Measurements from ENCODE around the gene CHCHD4.

The CHCHD4 gene

DNA sequence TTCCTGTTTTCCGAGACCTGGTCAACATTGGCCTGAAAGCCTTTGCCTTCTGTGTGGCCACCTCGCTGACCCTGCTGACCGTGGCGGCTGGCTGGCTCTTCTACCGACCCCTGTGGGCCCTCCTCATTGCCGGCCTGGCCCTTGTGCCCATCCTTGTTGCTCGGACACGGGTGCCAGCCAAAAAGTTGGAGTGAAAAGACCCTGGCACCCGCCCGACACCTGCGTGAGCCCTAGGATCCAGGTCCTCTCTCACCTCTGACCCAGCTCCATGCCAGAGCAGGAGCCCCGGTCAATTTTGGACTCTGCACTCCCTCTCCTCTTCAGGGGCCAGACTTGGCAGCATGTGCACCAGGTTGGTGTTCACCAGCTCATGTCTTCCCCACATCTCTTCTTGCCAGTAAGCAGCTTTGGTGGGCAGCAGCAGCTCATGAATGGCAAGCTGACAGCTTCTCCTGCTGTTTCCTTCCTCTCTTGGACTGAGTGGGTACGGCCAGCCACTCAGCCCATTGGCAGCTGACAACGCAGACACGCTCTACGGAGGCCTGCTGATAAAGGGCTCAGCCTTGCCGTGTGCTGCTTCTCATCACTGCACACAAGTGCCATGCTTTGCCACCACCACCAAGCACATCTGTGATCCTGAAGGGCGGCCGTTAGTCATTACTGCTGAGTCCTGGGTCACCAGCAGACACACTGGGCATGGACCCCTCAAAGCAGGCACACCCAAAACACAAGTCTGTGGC lies 17.1 kb upstream of the CHCHD4 start:
- H3K4me3 ChIP-seq (ENCODE audit: low read depth, low read length): no peak overlapping the region
- TF ChIP-seq, protein P1, sequence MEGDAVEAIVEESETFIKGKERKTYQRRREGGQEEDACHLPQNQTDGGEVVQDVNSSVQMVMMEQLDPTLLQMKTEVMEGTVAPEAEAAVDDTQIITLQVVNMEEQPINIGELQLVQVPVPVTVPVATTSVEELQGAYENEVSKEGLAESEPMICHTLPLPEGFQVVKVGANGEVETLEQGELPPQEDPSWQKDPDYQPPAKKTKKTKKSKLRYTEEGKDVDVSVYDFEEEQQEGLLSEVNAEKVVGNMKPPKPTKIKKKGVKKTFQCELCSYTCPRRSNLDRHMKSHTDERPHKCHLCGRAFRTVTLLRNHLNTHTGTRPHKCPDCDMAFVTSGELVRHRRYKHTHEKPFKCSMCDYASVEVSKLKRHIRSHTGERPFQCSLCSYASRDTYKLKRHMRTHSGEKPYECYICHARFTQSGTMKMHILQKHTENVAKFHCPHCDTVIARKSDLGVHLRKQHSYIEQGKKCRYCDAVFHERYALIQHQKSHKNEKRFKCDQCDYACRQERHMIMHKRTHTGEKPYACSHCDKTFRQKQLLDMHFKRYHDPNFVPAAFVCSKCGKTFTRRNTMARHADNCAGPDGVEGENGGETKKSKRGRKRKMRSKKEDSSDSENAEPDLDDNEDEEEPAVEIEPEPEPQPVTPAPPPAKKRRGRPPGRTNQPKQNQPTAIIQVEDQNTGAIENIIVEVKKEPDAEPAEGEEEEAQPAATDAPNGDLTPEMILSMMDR (IDR thresholded peaks at IDR 0.05; ENCODE audit: insufficient read depth, low read depth, low read length, missing control alignments): no peak
- DNase-seq (ENCODE audit: low read depth): no peak

DNA sequence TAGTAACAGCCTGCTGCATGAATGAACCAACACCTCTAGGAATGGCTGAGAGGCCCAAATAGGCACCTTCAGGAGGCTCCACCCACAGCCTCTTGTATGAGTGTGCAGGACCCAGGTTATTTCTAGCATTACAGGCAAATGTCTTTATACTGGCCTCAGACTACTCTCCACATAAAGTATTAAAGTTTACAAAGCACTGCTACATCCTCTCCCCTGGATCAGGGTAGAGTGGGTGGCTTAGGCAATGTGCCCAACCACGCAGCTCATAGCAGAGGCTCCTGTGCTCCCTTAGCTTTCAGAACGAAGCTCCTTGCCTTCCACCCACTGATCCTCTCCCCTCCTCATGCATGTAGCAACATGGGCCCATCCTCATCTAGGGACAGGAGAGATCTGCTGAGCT lies 16.5 kb upstream of the CHCHD4 start:
- DNase-seq (ENCODE audit: low read depth): no peak
- H3K4me3 ChIP-seq (ENCODE audit: low read depth, low read length): no peak overlapping the region
- TF ChIP-seq, protein P1 (IDR thresholded peaks at IDR 0.05; ENCODE audit: insufficient read depth, low read depth, low read length, missing control alignments): no peak

DNA sequence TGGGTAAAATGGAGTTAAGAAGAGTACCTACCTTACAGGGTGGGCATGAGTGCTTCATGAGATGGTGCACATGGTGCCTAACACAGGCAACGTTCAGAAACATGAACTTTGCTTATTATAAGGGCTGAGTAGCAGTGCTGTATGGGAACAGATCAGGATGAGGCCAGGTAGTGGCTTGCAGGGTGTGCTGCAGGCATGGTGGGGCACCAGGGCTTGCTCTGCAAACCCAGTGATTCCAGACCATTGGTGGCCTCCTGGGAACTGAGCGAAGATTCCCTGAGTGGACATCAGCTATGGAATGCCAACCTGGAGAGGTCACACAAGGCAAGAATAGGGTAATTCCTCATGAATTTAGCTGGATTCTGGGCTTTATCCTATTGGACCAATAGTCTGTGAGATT lies 16.0 kb upstream of the CHCHD4 start:
- no peak for DNase-seq (ENCODE audit: low read depth)
- TF ChIP-seq, protein P1 (IDR thresholded peaks at IDR 0.05; ENCODE audit: insufficient read depth, low read depth, low read length, missing control alignments): no peak
- H3K4me3 ChIP-seq (ENCODE audit: low read depth, low read length): no peak overlapping the region

DNA sequence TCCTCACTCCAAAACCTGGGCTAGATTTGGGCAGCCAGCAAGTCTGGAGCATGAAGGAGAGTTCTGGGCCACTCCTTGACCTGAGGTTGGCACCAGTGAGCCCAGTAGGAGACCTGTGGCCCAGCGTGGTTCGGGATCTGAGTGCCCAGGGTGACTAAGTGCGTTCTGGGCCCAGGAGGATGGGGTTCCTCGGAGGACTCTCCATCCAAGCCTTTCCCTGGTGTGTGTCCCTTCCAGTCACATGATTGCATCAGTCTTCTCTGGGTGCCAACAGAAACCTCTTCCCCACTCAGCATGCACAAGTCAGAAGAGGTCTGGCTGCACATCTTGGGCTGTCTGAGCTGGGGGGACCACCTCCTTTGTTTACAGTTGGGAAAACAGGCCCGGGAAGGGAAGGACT lies 15.1 kb upstream of the CHCHD4 start:
- H3K4me3 ChIP-seq (ENCODE audit: low read depth, low read length): no peak overlapping the region
- no peak for DNase-seq (ENCODE audit: low read depth)
- TF ChIP-seq, protein P1 (IDR thresholded peaks at IDR 0.05; ENCODE audit: insufficient read depth, low read depth, low read length, missing control alignments): no peak

DNA sequence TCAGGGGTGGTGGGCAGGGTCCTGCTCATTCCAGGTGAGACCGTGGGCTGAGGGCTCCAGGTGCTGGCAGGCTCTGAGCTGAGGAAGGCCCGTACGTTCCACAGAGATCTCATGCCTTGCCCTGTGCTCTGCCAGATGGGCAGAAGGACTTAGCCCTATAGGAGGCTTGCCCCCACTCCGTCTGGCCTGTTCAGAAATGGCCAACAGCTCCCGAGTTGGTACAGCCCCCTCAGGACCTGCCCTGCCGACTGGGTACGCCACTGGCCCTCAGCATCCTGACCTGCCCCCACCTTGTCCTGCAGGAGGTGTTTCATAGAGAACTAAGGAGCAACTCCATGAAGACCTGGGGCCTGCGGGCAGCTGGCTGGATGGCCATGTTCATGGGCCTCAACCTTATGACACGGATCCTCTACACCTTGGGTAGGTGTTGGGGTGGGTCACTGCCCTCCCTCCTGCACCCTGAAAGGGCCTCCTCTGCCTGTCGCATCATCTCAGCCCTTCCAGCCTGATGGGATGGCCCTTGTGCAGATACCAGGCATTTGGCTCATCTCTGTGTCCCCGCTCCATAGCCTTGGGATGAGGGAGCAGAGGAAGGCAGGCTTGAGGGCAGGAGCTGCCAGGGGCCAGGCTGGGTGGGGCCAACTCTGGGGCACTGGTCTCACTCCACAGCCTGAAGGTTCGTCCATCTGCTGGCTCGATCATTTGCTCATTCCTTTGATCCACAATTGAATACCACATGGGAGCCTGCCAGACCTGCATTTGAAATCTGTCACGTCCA lies 14.4 kb upstream of the CHCHD4 start:
- TF ChIP-seq, protein P1 (IDR thresholded peaks at IDR 0.05; ENCODE audit: insufficient read depth, low read depth, low read length, missing control alignments): no peak
- DNase-seq (ENCODE audit: low read depth): no peak
- H3K4me3 ChIP-seq (ENCODE audit: low read depth, low read length): no peak overlapping the region

DNA sequence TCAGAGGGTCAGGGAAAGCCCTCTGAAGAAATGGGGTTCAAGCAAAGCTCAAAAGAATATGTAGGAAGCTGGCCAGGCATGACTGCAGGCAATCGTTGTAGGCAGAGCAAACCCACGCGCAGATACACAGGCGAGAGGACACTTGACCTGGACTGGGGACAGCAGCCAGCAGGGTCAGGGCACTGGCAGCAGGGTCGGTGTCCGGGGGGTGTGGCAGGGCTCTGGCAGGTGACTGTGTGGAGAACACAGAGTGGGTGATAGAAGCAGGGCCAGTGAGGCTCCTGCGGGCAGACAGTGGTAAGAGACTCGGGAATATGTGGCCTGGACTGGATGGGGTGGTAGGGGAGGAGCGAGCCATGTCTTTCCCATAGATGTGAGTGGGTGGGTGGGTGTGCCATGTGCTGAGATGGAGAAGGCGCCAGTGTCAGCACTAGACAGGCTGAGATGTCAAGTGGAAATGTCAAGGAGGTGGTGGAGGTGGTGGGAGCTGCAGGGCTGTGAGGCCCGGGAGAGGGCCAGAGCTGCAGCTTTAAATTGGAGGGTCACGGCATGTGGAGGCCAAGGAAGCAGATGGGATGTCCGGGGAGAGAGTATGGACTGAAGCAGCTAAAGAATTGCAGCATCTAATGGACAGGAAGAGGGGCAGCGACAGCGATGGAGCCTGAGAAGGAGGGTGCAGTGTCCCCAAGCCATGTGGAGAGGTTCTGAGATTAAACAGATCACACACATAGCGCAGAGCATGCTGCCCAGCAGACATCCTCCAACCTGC lies 13.6 kb upstream of the CHCHD4 start:
- H3K4me3 ChIP-seq (ENCODE audit: low read depth, low read length): no peak overlapping the region
- no peak for DNase-seq (ENCODE audit: low read depth)
- TF ChIP-seq, protein P1 (IDR thresholded peaks at IDR 0.05; ENCODE audit: insufficient read depth, low read depth, low read length, missing control alignments): no peak
